Lung (tissue), 12 donors: ENCODE data around the gene SRPK2. TPM values are rescaled to one million over a fixed set of nuclear protein-coding genes. Genes with fewer than 3 reads are reported as not detected.

Experiments used
- ATAC-seq: fragments of 200-7000 bp; cut with Tn5 transposase; one replicate; pipeline ENCODE4 v1.9.1; 2020; ENCODE audit warnings: moderate number of reproducible peaks; ENCODE audit not compliant: insufficient read depth, low FRiP score
- DNase-seq, 3 donors: peaks; one replicate each; pipeline ENCODE4 v3.0.0-alpha.2; 2013 to 2017
- H3K27ac ChIP-seq, 2 donors: one replicate each; pipeline ENCODE4 v1.5.1; 2013; ENCODE audit warnings: mild to moderate bottlenecking in 2 of 2, moderate library complexity in 2 of 2, control low read depth in 1 of 2, inconsistent platforms in 1 of 2, low read depth in 1 of 2, low read length in 1 of 2
- H3K27me3 ChIP-seq, 3 donors: one replicate each; pipeline ENCODE4 v1.5.1; 2013; ENCODE audit warnings: low read length in 2 of 3; ENCODE audit not compliant: control insufficient read depth in 3 of 3, insufficient read depth in 3 of 3
- H3K36me3 ChIP-seq, 4 donors: one replicate each; pipeline ENCODE4 v1.5.1; 2013; ENCODE audit warnings: low read length in 4 of 4, mild to moderate bottlenecking in 1 of 4, moderate library complexity in 1 of 4; ENCODE audit not compliant: control insufficient read depth in 4 of 4, insufficient read depth in 4 of 4
- H3K4me1 ChIP-seq, 5 donors: one replicate each; pipeline ENCODE4 v1.5.1; 2013; ENCODE audit warnings: low read length in 5 of 5, mild to moderate bottlenecking in 2 of 5, moderate library complexity in 1 of 5; ENCODE audit not compliant: control insufficient read depth in 5 of 5, insufficient read depth in 5 of 5
- H3K4me3 ChIP-seq: one replicate; pipeline ENCODE4 v1.5.1; 2013; ENCODE audit warnings: mild to moderate bottlenecking, control low read depth, moderate library complexity
- H3K9ac ChIP-seq, 2 donors: one replicate each; pipeline ENCODE4 v1.5.1; 2013; ENCODE audit warnings: low read length in 2 of 2, control low read depth in 1 of 2; ENCODE audit not compliant: insufficient read depth in 1 of 2
- H3K9me3 ChIP-seq, 4 donors: one replicate each; pipeline ENCODE4 v1.5.1; 2013; ENCODE audit warnings: low read length in 3 of 4, mild to moderate bottlenecking in 1 of 4, moderate library complexity in 1 of 4; ENCODE audit not compliant: control insufficient read depth in 4 of 4, insufficient read depth in 3 of 4
- WGBS, 2 donors: extraction: QIAGEN DNeasy Blood & Tissue Kit; methylation state at CpG; one replicate each; pipeline ENCODE4 v1.1.7; 2013; 5-methylcytosine and 5-hydroxymethylcytosine counted together
- polyA plus RNA-seq, 2 donors: library from polyadenylated mRNA; stranded (reverse); fragments of 200-250 nt; gene quantifications; one replicate each; pipeline ENCODE4 v1.2.1, GENCODE V29; 2013
- total RNA-seq, 2 donors: library from RNA; depleted of rRNA in 1 of 2; stranded (reverse); fragments of >200 nt in 1 of 2; gene quantifications; one replicate each; pipeline ENCODE4 v1.2.1, GENCODE V29; 2014 to 2021
- TF ChIP-seq, protein P1 (sequence below): IDR thresholded peaks from 2 replicates; pipeline ENCODE4 v1.5.1; 2012; ENCODE audit warnings: mild to moderate bottlenecking; ENCODE audit errors: control extremely low read depth, extremely low read depth
- donor health status: control.
- donor health status: control.
- donor health status: Bipolar disorder and iron deficiency.
- donor health status: healthy.
- donor health status: DM: yes; HTN: yes; CAD: no.

SRPK2 gene
- total and polyA plus RNA-seq, 4 donors = 10.8 to 71.2 (median 23.2) TPM

DNA sequence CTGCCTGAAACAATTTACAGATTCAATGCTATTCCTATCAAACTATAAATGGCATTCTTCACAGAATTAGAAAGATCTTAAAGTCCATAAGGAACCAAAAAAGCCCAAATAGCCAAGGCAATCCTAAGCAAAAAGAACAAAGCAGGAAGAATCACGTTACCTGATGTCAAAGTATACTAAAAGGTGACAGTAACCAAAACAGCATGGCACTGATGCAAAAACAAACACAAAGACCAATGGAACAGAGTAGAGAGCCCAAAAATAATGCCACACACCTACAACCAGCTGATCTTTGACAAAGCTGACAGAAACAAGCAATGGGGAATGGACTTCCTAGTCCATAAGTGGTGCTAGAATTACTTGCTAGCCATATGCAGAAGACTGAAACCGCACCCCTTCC is 208.7 kb downstream of the SRPK2 start:
- 98 to 99% methylated on average over 2 of the region's 2 CpGs for WGBS, 2 donors

DNA sequence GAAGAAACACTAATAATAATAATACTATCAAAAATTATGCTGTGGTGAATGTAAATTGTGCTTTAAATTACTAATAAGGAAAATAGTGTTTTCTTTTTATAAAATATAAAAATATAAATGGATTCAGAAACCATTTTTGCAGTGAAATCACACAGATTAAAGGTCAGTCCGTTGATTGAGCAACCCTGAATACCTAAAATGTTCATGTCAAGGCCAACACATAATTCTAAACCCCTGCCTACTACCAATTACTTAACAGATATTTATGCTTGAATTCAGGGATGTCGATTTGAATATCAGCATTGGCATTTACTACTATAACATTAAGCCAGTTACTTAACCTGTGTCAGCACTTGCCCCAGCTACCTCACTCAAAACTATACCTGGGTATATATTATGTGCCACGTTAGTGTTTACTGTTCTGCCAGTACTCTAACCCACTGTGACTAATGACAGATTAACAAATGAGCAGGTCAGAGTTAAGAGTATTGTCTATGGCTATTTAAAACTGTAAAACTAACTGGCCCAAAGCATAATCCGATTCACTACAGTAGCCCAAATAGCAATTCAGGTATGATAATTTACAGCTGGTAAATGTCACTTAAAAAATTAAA is 209.7 kb downstream of the SRPK2 start:
- peaks cover 0 to 3% (median 0%) of the 10 kb centered on the region in 4 donors for H3K36me3 ChIP-seq
- no peaks in the 10 kb centered on the region for H3K27me3 ChIP-seq
- TF ChIP-seq, protein P1, sequence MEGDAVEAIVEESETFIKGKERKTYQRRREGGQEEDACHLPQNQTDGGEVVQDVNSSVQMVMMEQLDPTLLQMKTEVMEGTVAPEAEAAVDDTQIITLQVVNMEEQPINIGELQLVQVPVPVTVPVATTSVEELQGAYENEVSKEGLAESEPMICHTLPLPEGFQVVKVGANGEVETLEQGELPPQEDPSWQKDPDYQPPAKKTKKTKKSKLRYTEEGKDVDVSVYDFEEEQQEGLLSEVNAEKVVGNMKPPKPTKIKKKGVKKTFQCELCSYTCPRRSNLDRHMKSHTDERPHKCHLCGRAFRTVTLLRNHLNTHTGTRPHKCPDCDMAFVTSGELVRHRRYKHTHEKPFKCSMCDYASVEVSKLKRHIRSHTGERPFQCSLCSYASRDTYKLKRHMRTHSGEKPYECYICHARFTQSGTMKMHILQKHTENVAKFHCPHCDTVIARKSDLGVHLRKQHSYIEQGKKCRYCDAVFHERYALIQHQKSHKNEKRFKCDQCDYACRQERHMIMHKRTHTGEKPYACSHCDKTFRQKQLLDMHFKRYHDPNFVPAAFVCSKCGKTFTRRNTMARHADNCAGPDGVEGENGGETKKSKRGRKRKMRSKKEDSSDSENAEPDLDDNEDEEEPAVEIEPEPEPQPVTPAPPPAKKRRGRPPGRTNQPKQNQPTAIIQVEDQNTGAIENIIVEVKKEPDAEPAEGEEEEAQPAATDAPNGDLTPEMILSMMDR = no peak
- H3K9ac ChIP-seq = no peak overlapping the region
- WGBS, 2 donors = 88 to 89% methylated on average over 4 of the region's 4 CpGs
- peaks cover 0 to 2% (median 0%) of the 10 kb centered on the region in 5 donors for H3K4me1 ChIP-seq
- ATAC-seq (no peak), DNase-seq (no peak)
- no peaks in the 10 kb centered on the region for H3K9me3 ChIP-seq
- H3K27ac ChIP-seq = no peak overlapping the region
- no peak overlapping the region for H3K4me3 ChIP-seq

More for the DNA sequence above, 208.7 kb downstream of the SRPK2 start:
- ATAC-seq (no peak), DNase-seq (no peak)
- TF ChIP-seq, protein P1 = no peak
- peaks cover 0 to 3% (median 0%) of the 10 kb centered on the region in 4 donors for H3K36me3 ChIP-seq
- no peak overlapping the region for H3K9ac ChIP-seq
- H3K4me3 ChIP-seq = no peak overlapping the region
- peaks cover 0 to 1% (median 0%) of the 10 kb centered on the region in 5 donors for H3K4me1 ChIP-seq
- H3K9me3 ChIP-seq = no peaks in the 10 kb centered on the region
- no peak overlapping the region for H3K27ac ChIP-seq
- no peaks in the 10 kb centered on the region for H3K27me3 ChIP-seq

DNA sequence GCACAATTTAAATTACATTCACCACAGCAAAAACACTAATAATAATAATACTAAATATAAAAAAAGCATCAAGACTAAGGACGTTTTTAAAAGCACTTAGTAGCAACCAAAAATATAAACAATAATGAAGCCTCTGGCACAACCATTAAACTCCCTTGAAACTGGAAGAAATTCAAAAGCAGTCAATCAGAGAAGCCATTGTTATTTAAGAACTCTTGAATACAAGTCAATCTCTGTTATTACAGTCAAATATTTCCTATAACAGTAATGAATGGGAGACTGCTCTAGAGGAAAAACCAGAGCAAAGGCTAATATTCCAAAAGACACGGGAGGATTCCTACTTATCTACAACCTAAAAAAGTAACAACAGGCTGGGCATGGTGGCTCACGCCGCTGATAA is 210.5 kb downstream of the SRPK2 start:
- no peak overlapping the region for H3K4me3 ChIP-seq
- no peak overlapping the region for H3K9ac ChIP-seq
- no peaks in the 10 kb centered on the region for H3K27me3 ChIP-seq
- H3K36me3 ChIP-seq = peaks cover 0 to 3% (median 0%) of the 10 kb centered on the region in 4 donors
- no peaks in the 10 kb centered on the region for H3K9me3 ChIP-seq
- DNase-seq (no peak), ATAC-seq (no peak)
- 78 to 85% methylated on average over 4 of the region's 4 CpGs for WGBS, 2 donors
- TF ChIP-seq, protein P1 = no peak
- H3K4me1 ChIP-seq = peaks cover 0 to 2% (median 0%) of the 10 kb centered on the region in 5 donors
- no peak overlapping the region for H3K27ac ChIP-seq

DNA sequence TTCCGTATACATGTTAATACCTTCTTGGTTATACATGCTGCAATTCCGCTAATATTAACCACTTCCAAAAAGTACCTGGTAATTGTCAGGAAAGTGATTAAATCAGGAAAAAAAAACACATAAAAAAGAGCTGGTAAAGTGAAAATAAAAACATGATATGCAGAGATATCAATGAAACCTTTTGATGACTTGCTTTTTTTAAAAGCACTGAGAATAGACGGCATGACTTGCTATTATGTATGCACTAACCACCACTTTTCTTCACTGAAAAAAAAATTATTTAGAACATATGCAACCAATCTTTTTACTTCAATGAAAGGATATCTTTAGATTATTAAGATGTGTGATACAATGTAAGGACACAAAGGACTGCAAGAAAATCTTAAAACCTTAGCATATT is 211.7 kb downstream of the SRPK2 start:
- DNase-seq = no peak
- H3K27me3 ChIP-seq = no peaks in the 10 kb centered on the region
- no peak overlapping the region for H3K27ac ChIP-seq
- H3K4me1 ChIP-seq = peaks cover 0 to 2% (median 0%) of the 10 kb centered on the region in 5 donors
- no peak overlapping the region for H3K4me3 ChIP-seq
- peaks cover 0 to 3% (median 0%) of the 10 kb centered on the region in 4 donors for H3K36me3 ChIP-seq
- H3K9me3 ChIP-seq = no peaks in the 10 kb centered on the region
- no peak overlapping the region for H3K9ac ChIP-seq
- WGBS, 2 donors = 90 to 96% methylated on average over 3 of the region's 3 CpGs
- TF ChIP-seq, protein P1 = no peak
- no peak for ATAC-seq
